GM10248 (cell line): ENCODE data around the gene CCL25.

Source experiments
- CTCF ChIA-PET: fragments of 300-600 bp; sonication (Branson Sonifier 250); formaldehyde crosslinking; extraction: SDS; loops from one replicate; lab custom pipeline; 2021; ENCODE audit warnings: antibody characterized with exemption; lab: Yijun Ruan, JAX
- POLR2A ChIA-PET: fragments of 350-650 bp; sonication (Branson Sonifier 250); formaldehyde crosslinking; extraction: SDS; loops from one replicate; lab custom pipeline; 2020; ENCODE audit warnings: antibody characterized with exemption; lab: Yijun Ruan, JAX
- DNase-seq: peaks from one replicate; pipeline ENCODE4 v3.0.0; 2012; ENCODE audit errors: extremely low spot score
- TF ChIP-seq, protein P1 (sequence below): IDR thresholded peaks from 2 replicates; pipeline ENCODE4 v1.5.1; 2012; ENCODE audit warnings: mild to moderate bottlenecking, low read depth; ENCODE audit errors: extremely low read depth, missing control alignments, control extremely low read depth

Gene CCL25

DNA sequence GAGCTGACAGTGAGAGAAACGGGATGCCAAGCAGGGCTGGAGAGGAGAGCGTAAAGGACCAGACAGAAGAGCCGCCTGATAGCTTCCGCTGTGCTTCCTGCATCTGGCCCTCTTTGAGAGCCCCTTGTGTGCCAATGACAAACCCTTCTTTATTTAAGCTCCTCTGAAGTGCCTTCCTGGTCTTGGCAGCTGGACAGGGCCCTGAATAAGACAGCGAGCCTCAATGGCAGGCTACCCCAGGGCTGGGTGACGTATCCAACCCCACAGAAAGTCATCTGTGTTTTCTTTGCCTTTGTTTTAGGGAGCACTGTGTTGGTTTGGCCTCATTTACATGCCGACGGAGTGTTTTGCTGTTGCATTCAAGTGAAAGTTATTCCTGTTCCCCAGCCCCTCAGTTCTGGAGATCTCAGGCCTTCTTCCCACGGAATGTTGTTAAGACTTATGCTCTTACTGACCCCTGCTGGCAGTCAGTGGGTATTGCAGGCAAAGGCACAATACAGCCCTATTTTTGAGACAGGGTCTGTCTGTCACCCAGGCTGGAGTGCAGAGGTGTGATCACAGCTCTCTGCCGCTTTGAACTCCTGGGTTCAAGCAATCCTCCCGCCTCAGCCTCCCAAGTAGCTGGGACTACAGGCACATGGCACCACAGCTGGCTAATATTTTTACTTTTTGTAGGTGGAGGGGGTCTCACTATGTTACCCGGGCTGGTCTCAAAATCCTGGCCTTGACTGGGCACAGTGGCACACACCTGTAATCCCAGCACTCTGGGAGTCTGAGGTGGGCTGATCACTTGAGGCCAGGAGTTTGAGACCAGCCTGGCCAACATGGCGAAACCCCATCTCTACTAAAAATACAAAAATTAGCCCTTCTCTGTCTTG, 16.8 kb downstream of the CCL25 start:
- ChIA-PET POLR2A (no interaction called here), CTCF (interaction anchor here (1.0 to 1.4 kb wide), 4 partner anchors 9 to 125 kb away, joined by 3 to 4 read pairs (median 3); no protein-coding TSS in a partner anchor)
- TF ChIP-seq, protein P1, sequence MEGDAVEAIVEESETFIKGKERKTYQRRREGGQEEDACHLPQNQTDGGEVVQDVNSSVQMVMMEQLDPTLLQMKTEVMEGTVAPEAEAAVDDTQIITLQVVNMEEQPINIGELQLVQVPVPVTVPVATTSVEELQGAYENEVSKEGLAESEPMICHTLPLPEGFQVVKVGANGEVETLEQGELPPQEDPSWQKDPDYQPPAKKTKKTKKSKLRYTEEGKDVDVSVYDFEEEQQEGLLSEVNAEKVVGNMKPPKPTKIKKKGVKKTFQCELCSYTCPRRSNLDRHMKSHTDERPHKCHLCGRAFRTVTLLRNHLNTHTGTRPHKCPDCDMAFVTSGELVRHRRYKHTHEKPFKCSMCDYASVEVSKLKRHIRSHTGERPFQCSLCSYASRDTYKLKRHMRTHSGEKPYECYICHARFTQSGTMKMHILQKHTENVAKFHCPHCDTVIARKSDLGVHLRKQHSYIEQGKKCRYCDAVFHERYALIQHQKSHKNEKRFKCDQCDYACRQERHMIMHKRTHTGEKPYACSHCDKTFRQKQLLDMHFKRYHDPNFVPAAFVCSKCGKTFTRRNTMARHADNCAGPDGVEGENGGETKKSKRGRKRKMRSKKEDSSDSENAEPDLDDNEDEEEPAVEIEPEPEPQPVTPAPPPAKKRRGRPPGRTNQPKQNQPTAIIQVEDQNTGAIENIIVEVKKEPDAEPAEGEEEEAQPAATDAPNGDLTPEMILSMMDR, result peak; percentile 39
- DNase-seq, result no peak

DNA sequence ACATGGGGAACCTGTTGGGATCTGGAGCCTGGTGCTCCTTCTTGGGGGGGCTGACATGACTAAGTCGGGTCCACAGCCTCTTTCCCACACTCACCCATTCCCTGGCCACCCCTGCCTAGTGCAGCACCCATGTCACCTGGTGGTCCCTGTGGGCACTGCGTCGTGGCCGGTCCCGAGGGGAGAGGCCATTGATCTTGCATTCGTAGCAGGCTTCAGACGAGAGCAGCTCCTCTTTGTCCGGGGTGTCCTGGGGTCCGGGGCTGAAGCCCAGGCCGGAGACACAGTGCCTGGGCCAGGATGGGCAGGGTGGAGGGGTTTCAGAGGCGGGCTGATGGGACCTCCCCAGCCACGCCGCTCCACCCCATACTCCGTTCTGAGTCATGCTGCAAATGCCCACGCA, 19.4 kb downstream of the CCL25 start:
- CTCF ChIA-PET, result no interaction called here

DNA sequence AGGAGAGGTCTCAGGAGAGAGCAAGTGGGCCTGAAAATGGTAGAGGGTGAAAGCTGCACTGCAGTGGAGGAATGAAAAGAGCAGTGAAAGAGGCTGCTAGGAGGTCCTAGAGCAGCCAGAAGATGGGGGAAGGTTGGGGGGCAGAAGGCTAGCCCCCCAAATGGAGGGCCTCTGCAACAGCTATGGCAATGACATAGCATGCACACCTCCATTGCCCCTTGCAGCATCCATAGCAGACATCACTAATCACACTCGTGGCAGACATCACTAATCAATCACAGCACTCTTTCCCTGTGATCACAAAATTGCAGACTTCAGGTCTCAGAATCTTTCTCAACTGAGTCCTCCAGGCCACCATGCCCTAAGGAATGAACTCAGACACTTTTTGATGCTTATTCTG, 21.9 kb downstream of the CCL25 start:
- ChIA-PET CTCF (no interaction called here), POLR2A (no interaction called here)
- no peak for DNase-seq
- TF ChIP-seq, protein P1, result no peak

More for the DNA sequence above, 19.4 kb downstream of the CCL25 start:
- TF ChIP-seq, protein P1, result no peak
- POLR2A ChIA-PET, result no interaction called here
- no peak for DNase-seq

DNA sequence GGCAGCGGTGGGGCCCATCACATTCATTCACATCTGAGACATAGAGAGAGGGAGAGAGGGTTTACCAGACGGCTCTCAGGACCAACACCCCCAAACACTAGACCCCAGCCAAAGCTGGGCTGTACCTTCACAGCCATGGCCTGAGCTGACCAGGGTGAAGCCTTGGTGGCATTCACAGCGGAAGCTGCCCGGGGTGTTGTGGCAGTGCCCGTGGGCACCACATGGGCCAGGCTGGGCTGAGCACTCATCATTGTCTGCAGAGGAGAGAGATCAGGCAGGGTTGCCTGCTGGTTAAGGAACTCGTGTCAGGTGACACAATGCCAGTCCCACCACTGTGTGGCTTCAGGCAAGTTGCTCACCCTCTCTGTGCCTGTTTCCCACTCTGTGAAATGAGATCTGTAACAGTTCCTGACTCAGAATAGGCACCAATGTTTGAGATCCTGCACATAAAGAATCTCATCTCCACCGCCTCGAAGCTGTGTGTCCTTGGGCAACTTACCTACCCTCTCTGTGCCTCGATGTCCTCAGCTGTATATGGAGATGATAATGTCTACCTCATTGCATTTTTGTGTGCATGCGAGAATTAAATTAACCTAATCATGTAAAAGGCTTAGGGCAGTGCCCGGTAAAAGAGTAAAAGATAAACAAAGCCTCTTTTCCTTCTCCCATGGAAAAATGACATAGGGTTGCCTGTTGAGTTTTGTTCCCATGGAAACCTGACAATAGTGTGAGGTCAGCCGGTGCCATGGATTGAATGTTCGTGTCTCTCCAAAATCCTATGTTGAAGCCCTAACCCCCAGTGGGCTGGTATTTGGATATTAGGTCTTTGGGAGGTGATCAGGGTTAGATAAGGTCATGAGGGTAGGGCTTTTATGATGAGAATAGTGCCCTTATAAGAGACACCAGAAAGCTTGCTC, 22.9 kb downstream of the CCL25 start:
- TF ChIP-seq, protein P1, result no peak
- ChIA-PET CTCF (no interaction called here), POLR2A (no interaction called here)
- DNase-seq, result no peak

DNA sequence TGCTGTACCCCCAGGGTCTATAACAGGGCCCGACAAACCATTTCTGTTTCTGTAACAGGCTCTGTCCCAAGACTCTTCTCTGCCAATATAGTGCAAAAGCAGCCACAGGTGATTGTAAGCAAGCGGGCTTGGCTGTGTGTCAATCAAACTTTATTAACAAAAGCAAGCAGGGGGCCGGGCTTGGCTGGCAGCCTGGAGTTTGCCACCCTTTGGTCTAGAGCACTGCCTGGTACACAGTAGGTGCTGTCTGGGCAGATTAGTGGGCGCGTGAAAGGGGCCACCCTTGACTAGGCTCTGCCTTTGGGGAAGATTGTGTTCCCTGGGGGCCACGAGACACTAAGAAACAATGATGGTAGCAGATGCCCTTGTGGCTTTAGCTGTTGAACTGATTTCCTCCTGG, 27.4 kb downstream of the CCL25 start:
- TF ChIP-seq, protein P1, result no peak
- no peak for DNase-seq
- ChIA-PET CTCF (no interaction called here), POLR2A (no interaction called here)

DNA sequence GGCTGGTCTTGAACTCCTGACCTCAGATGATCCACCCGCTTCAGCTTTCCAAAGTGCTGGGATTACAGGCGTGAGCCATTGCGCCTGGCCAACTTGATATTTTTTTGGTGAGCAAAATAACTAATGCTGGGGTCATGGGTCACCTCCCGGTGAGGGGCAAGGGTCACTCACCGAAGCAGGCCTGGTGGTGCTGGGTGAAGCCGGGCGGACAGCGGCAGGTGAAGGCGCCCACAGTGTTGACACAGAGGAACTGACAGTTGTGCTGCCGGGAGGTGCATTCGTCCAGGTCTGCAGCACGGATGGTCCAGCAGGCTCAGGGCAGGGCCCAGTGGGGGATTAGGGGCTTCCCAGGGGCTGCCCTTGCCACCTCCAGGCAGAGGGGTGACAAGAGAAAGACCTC, 28.3 kb downstream of the CCL25 start:
- ChIA-PET POLR2A (no interaction called here), CTCF (no interaction called here)
- TF ChIP-seq, protein P1, result no peak
- DNase-seq, result no peak
